Skeletal muscle cell (primary cell): ENCODE data around the gene TMEM220.

Source experiments
- DNase-seq: peaks from one replicate; pipeline ENCODE4 v3.0.0-alpha.2; 2010; ENCODE audit warnings: low read depth
- H3K4me3 ChIP-seq: 2 replicates; pipeline ENCODE4 v1.5.1; 2011; ENCODE audit warnings: low read depth, mild to moderate bottlenecking, control low read depth, low read length, moderate library complexity

Gene TMEM220

GRCh38 chr17:10756185-10756584 is 26.4 kb upstream of the TMEM220 start:
- DNase-seq: no peak
- no peak overlapping the region for H3K4me3 ChIP-seq

- H3K4me3 ChIP-seq: no peak overlapping the region
- DNase-seq: no peak
Observed at GRCh38 chr17:10755592-10756127, 25.8 kb upstream of the TMEM220 start.

GRCh38 chr17:10754861-10755591 is 25.2 kb upstream of the TMEM220 start:
- H3K4me3 ChIP-seq: no peak overlapping the region
- DNase-seq: no peak

GRCh38 chr17:10754109-10754508 is 24.3 kb upstream of the TMEM220 start:
- no peak for DNase-seq
- no peak overlapping the region for H3K4me3 ChIP-seq

GRCh38 chr17:10752696-10753095 is 22.9 kb upstream of the TMEM220 start:
- no peak overlapping the region for H3K4me3 ChIP-seq
- no peak for DNase-seq

GRCh38 chr17:10751563-10751962 is 21.7 kb upstream of the TMEM220 start:
- H3K4me3 ChIP-seq: no peak overlapping the region

GRCh38 chr17:10750210-10750609 is 20.4 kb upstream of the TMEM220 start:
- no peak overlapping the region for H3K4me3 ChIP-seq
- no peak for DNase-seq

More at GRCh38 chr17:10751563-10751962, 21.7 kb upstream of the TMEM220 start:
- DNase-seq: no peak

- no peak overlapping the region for H3K4me3 ChIP-seq
- no peak for DNase-seq
Observed at GRCh38 chr17:10748531-10749181, 18.8 kb upstream of the TMEM220 start.

GRCh38 chr17:10745231-10745630 is 15.4 kb upstream of the TMEM220 start:
- no peak overlapping the region for H3K4me3 ChIP-seq
- no peak for DNase-seq

- DNase-seq: no peak
- H3K4me3 ChIP-seq: no peak overlapping the region
Observed at GRCh38 chr17:10744501-10745000, 14.7 kb upstream of the TMEM220 start.

- H3K4me3 ChIP-seq: no peak overlapping the region
- peak; percentile 10 for DNase-seq
Observed at GRCh38 chr17:10743316-10744009, 13.6 kb upstream of the TMEM220 start.

GRCh38 chr17:10742431-10742830 is 12.6 kb upstream of the TMEM220 start:
- no peak for DNase-seq
- H3K4me3 ChIP-seq: no peak overlapping the region

GRCh38 chr17:10741416-10742135 is 11.8 kb upstream of the TMEM220 start:
- DNase-seq: no peak

GRCh38 chr17:10739386-10739785 is 9.6 kb upstream of the TMEM220 start:
- H3K4me3 ChIP-seq: no peak overlapping the region
- DNase-seq: no peak

More at GRCh38 chr17:10741416-10742135, 11.8 kb upstream of the TMEM220 start:
- no peak overlapping the region for H3K4me3 ChIP-seq

GRCh38 chr17:10738521-10739258 is 8.9 kb upstream of the TMEM220 start:
- DNase-seq: no peak
- no peak overlapping the region for H3K4me3 ChIP-seq

- DNase-seq: no peak
- no peak overlapping the region for H3K4me3 ChIP-seq
Observed at GRCh38 chr17:10737736-10738135, 7.9 kb upstream of the TMEM220 start.

- no peak overlapping the region for H3K4me3 ChIP-seq
- DNase-seq: peak; percentile 7
Observed at GRCh38 chr17:10737168-10737622, 7.4 kb upstream of the TMEM220 start.

- DNase-seq: no peak
- H3K4me3 ChIP-seq: no peak overlapping the region
Observed at GRCh38 chr17:10735821-10736220, 6.0 kb upstream of the TMEM220 start.

GRCh38 chr17:10735251-10735650 is 5.4 kb upstream of the TMEM220 start:
- DNase-seq: no peak
- H3K4me3 ChIP-seq: no peak overlapping the region
